NK-92 (cell line): ENCODE results near the gene NCMAP.
"Not testable (repeated sequence)": the region's sequence is repeated elsewhere in the genome, so short reads cannot be mapped to it uniquely, and the experiment has no call there.

ENCODE experiments used
- DNase-seq: peaks from one replicate; lab custom pipeline; 2025; ENCODE audit not compliant: unreplicated experiment; lab: John Stamatoyannopoulos, UW

Gene NCMAP

GRCh38 chr1:24541711-24542346 is 14.1 kb upstream of the NCMAP start:
- DNase-seq, result no peak

- no peak for DNase-seq
These were observed 11.6 kb upstream of the NCMAP start for GRCh38 chr1:24544239-24544638.

- no peak for DNase-seq
These were observed 10.2 kb upstream of the NCMAP start for GRCh38 chr1:24545662-24546061.

GRCh38 chr1:24547195-24547594 is 8.7 kb upstream of the NCMAP start:
- no peak for DNase-seq

- DNase-seq, result no peak
These were observed 7.8 kb upstream of the NCMAP start for GRCh38 chr1:24548070-24548469.

GRCh38 chr1:24549210-24549609 is 6.7 kb upstream of the NCMAP start:
- DNase-seq, result not testable (repeated sequence)

- no peak for DNase-seq
These were observed 4.5 kb upstream of the NCMAP start for GRCh38 chr1:24551290-24551959.

- no peak for DNase-seq
These were observed 3.8 kb upstream of the NCMAP start for GRCh38 chr1:24551960-24552571.

GRCh38 chr1:24553931-24554330 is 2.0 kb upstream of the NCMAP start:
- DNase-seq, result no peak

GRCh38 chr1:24554714-24555113 is 1.2 kb upstream of the NCMAP start:
- DNase-seq, result no peak

- DNase-seq, result no peak
These were observed 518 bp downstream of the NCMAP start for GRCh38 chr1:24556414-24556795.

- DNase-seq, result no peak
These were observed 1.3 kb downstream of the NCMAP start for GRCh38 chr1:24557220-24557619.

- no peak for DNase-seq
These were observed 1.8 kb downstream of the NCMAP start for GRCh38 chr1:24557711-24558131.

- DNase-seq, result no peak
These were observed 2.6 kb downstream of the NCMAP start for GRCh38 chr1:24558455-24558854.

- DNase-seq, result no peak
These were observed 3.3 kb downstream of the NCMAP start for GRCh38 chr1:24558902-24559791.

GRCh38 chr1:24560361-24560760 is 4.5 kb downstream of the NCMAP start:
- DNase-seq, result no peak

GRCh38 chr1:24562625-24563024 is 6.7 kb downstream of the NCMAP start:
- DNase-seq, result no peak

GRCh38 chr1:24564695-24565094 is 8.8 kb downstream of the NCMAP start:
- no peak for DNase-seq

- no peak for DNase-seq
These were observed 10.5 kb downstream of the NCMAP start for GRCh38 chr1:24566236-24566867.

- no peak for DNase-seq
These were observed 12.0 kb downstream of the NCMAP start for GRCh38 chr1:24567792-24568388.

GRCh38 chr1:24568475-24568874 is 12.6 kb downstream of the NCMAP start:
- DNase-seq, result no peak
